ENCODE data around the gene GIT1. TPM values are rescaled to one million over a fixed set of nuclear protein-coding genes. Genes with fewer than 3 reads are reported as not detected.

The GIT1 gene
- total and polyA plus RNA-seq, 2 of the 13 experiments (the other 11 are each of a cell fraction or from before 2014, with no cell fraction given), result 14.2 to 30.8 TPM

GRCh38 chr17:29555840-29556239 is 33.6 kb downstream of the GIT1 start (continued):
- TF ChIP-seq U2AF1 (optimal IDR thresholded peaks at IDR 0.05; ENCODE audit: low read depth, low read length) (no peak), SRF (IDR thresholded peaks at IDR 0.05; ENCODE audit: low read depth, low read length) (no peak), TAF1 (CRISPR knock-in tag; IDR thresholded peaks at IDR 0.05) (no peak), ZFP91 (CRISPR knock-in tag; IDR thresholded peaks at IDR 0.05; ENCODE audit: borderline replicate concordance) (no peak), REPIN1 (CRISPR knock-in tag; IDR thresholded peaks at IDR 0.05; ENCODE audit: borderline replicate concordance, low read depth) (peak; percentile 47; the same call in 1 of the 2 replicates), AHR (CRISPR knock-in tag; IDR thresholded peaks at IDR 0.05) (no peak), MAFF (IDR thresholded peaks at IDR 0.05; ENCODE audit: low read depth, low read length) (no peak), ZMYM2 (CRISPR knock-in tag; IDR thresholded peaks at IDR 0.05) (no peak), HOXA3 (CRISPR knock-in tag; IDR thresholded peaks at IDR 0.05) (0 out of 2 replicates have a peak, but pooled peaks have one; percentile 41), CBFB (CRISPR knock-in tag; IDR thresholded peaks at IDR 0.05) (no peak), ASH2L (IDR thresholded peaks at IDR 0.05; ENCODE audit: insufficient read length, low read depth, low read length) (no peak), KAT2B (IDR thresholded peaks at IDR 0.05; ENCODE audit: borderline replicate concordance, low read depth, low read length) (no peak), ZNF546 (CRISPR knock-in tag; conservative IDR thresholded peaks at IDR 0.05) (no peak), ZXDC (CRISPR knock-in tag; IDR thresholded peaks at IDR 0.05) (no peak), ZNF362 (CRISPR knock-in tag; IDR thresholded peaks at IDR 0.05; ENCODE audit: borderline replicate concordance) (no peak), ZNF101 (CRISPR knock-in tag; IDR thresholded peaks at IDR 0.05; ENCODE audit: borderline replicate concordance, low read depth) (no peak), ZNF274 (CRISPR knock-in tag; IDR thresholded peaks at IDR 0.05) (no peak), ZNF782 (CRISPR knock-in tag; IDR thresholded peaks at IDR 0.05; ENCODE audit: borderline replicate concordance) (no peak), ZNF24 (IDR thresholded peaks at IDR 0.05) (no peak), GABPB1 (CRISPR knock-in tag; IDR thresholded peaks at IDR 0.05) (no peak; the same call in 1 of the 2 replicates), NFIB (CRISPR knock-in tag; IDR thresholded peaks at IDR 0.05; ENCODE audit: borderline replicate concordance) (no peak), SSRP1 (CRISPR knock-in tag; IDR thresholded peaks at IDR 0.05) (no peak), SAFB2 (CRISPR knock-in tag; IDR thresholded peaks at IDR 0.05; ENCODE audit: borderline replicate concordance, low read depth) (no peak)
